Neural crest cell (in vitro differentiated cells): ENCODE data around the gene ZBTB6. TPM values are rescaled to one million over a fixed set of nuclear protein-coding genes. Genes with fewer than 3 reads are reported as not detected.
A peak's percentile ranks its signal among the peaks of the same experiment; 100 is the strongest.
"Not testable (repeated sequence)": the region's sequence is repeated elsewhere in the genome, so short reads cannot be mapped to it uniquely, and the experiment has no call there.

Source experiments
- DNase-seq: peaks from one replicate; pipeline ENCODE4 v3.0.0; 2021; ENCODE audit warnings: low read depth, mixed read lengths, low spot score
- H3K27ac Mint-ChIP-seq: one replicate; pipeline ENCODE4 v1.8.0; 2021; ENCODE audit warnings: mild to moderate bottlenecking, mixed read lengths; ENCODE audit not compliant: unreplicated experiment
- H3K27me3 Mint-ChIP-seq: 2 replicates; pipeline ENCODE4 v1.8.0; 2021; ENCODE audit warnings: low read depth, mild to moderate bottlenecking, mixed read lengths
- H3K36me3 Mint-ChIP-seq: 2 replicates; pipeline ENCODE4 v1.8.0; 2021; ENCODE audit warnings: low read depth, mild to moderate bottlenecking, mixed read lengths
- H3K4me1 Mint-ChIP-seq: 2 replicates; pipeline ENCODE4 v1.8.0; 2021; ENCODE audit warnings: mixed read lengths
- H3K4me3 Mint-ChIP-seq: one replicate; pipeline ENCODE4 v1.8.0; 2021; ENCODE audit warnings: mild to moderate bottlenecking, mixed read lengths
- H3K9me3 Mint-ChIP-seq: 2 replicates; pipeline ENCODE4 v1.8.0; 2021; ENCODE audit warnings: mixed read lengths
- CTCF ChIP-seq: fragments of 200-600 bp; sonication (generic); conservative IDR thresholded peaks from 2 replicates; pipeline ENCODE4 v1.5.0; 2021; ENCODE audit warnings: antibody characterized with exemption, mild to moderate bottlenecking
- total RNA-seq: library from RNA; stranded (reverse); gene quantifications from 2 replicates; pipeline ENCODE4 v1.2.1, GENCODE V29; 2021

Gene ZBTB6
- total RNA-seq, 1 donor from 2014 or later = 8.4 TPM

GRCh38 chr9:122900791-122901190, 12.3 kb downstream of the ZBTB6 start:
- Mint-ChIP-seq H3K27ac (no peak overlapping the region), H3K36me3 (peaks cover 2% of the 10 kb centered on the region), H3K27me3 (no peaks in the 10 kb centered on the region), H3K9me3 (no peaks in the 10 kb centered on the region), H3K4me3 (peak overlapping the region; percentile 55), H3K4me1 (peaks cover 36% of the 10 kb centered on the region)
- no peak for TF ChIP-seq CTCF
- no peak for DNase-seq

- Mint-ChIP-seq H3K4me3 (no peak overlapping the region), H3K36me3 (no peaks in the 10 kb centered on the region), H3K9me3 (no peaks in the 10 kb centered on the region), H3K27me3 (no peaks in the 10 kb centered on the region), H3K4me1 (peaks cover 16% of the 10 kb centered on the region), H3K27ac (no peak overlapping the region)
- TF ChIP-seq CTCF = no peak
- DNase-seq = no peak
Observed at GRCh38 chr9:122897969-122898368, 15.2 kb downstream of the ZBTB6 start.

GRCh38 chr9:122888480-122888879, 24.6 kb downstream of the ZBTB6 start:
- H3K27ac Mint-ChIP-seq = no peak overlapping the region
- no peaks in the 10 kb centered on the region for H3K9me3 Mint-ChIP-seq
- no peak for DNase-seq
- TF ChIP-seq CTCF = no peak
- no peaks in the 10 kb centered on the region for H3K27me3 Mint-ChIP-seq
- no peaks in the 10 kb centered on the region for H3K4me1 Mint-ChIP-seq
- no peak overlapping the region for H3K4me3 Mint-ChIP-seq
- peaks cover 9% of the 10 kb centered on the region for H3K36me3 Mint-ChIP-seq

- H3K4me3 Mint-ChIP-seq = no peak overlapping the region
- H3K4me1 Mint-ChIP-seq = no peaks in the 10 kb centered on the region
- peaks cover 3% of the 10 kb centered on the region for H3K36me3 Mint-ChIP-seq
- no peak overlapping the region for H3K27ac Mint-ChIP-seq
- DNase-seq = no peak
- TF ChIP-seq CTCF = no peak
- no peaks in the 10 kb centered on the region for H3K27me3 Mint-ChIP-seq
- H3K9me3 Mint-ChIP-seq = no peaks in the 10 kb centered on the region
Observed at GRCh38 chr9:122883125-122883524, 30.0 kb downstream of the ZBTB6 start.

GRCh38 chr9:122879443-122879842, 33.7 kb downstream of the ZBTB6 start:
- H3K4me3 Mint-ChIP-seq = no peak overlapping the region
- no peaks in the 10 kb centered on the region for H3K4me1 Mint-ChIP-seq
- H3K27ac Mint-ChIP-seq = no peak overlapping the region
- TF ChIP-seq CTCF = no peak
- no peak for DNase-seq
- H3K36me3 Mint-ChIP-seq = peaks cover 7% of the 10 kb centered on the region
- H3K27me3 Mint-ChIP-seq = no peaks in the 10 kb centered on the region
- H3K9me3 Mint-ChIP-seq = no peaks in the 10 kb centered on the region

GRCh38 chr9:122875523-122875922, 37.6 kb downstream of the ZBTB6 start:
- TF ChIP-seq CTCF = no peak
- no peaks in the 10 kb centered on the region for H3K9me3 Mint-ChIP-seq
- no peak overlapping the region for H3K4me3 Mint-ChIP-seq
- DNase-seq = no peak
- peaks cover 19% of the 10 kb centered on the region for H3K36me3 Mint-ChIP-seq
- H3K27me3 Mint-ChIP-seq = no peaks in the 10 kb centered on the region
- no peaks in the 10 kb centered on the region for H3K4me1 Mint-ChIP-seq
- H3K27ac Mint-ChIP-seq = peak overlapping the region; percentile 44

- not testable (repeated sequence) for H3K4me1 Mint-ChIP-seq, H3K27ac Mint-ChIP-seq, H3K9me3 Mint-ChIP-seq, H3K27me3 Mint-ChIP-seq, H3K4me3 Mint-ChIP-seq, DNase-seq
- H3K36me3 Mint-ChIP-seq = peaks cover 34% of the 10 kb centered on the region
Observed at GRCh38 chr9:122867276-122867675, 45.8 kb downstream of the ZBTB6 start.
